Astrocyte of the cerebellum (primary cell): ENCODE results near the gene POU4F3.

Experiments
- DNase-seq: peaks from one replicate; pipeline ENCODE4 v3.0.0-alpha.2; 2011; ENCODE audit warnings: low read depth
- H3K4me3 ChIP-seq: 2 replicates; pipeline ENCODE4 v1.5.1; 2011; ENCODE audit warnings: mild to moderate bottlenecking, low read depth, low read length, moderate library complexity
- in situ Hi-C: cut with HindIII; loops from 2 replicates; pipeline ENCODE4 v1.10.0; 2017; ENCODE audit warnings: low sequenced_read_pairs
- TF ChIP-seq, protein P1 (sequence below): IDR thresholded peaks from 2 replicates; pipeline ENCODE4 v1.5.1; 2012; ENCODE audit warnings: low read length, low read depth, moderate library complexity, mild to moderate bottlenecking; ENCODE audit errors: missing control alignments

POU4F3 gene

DNA sequence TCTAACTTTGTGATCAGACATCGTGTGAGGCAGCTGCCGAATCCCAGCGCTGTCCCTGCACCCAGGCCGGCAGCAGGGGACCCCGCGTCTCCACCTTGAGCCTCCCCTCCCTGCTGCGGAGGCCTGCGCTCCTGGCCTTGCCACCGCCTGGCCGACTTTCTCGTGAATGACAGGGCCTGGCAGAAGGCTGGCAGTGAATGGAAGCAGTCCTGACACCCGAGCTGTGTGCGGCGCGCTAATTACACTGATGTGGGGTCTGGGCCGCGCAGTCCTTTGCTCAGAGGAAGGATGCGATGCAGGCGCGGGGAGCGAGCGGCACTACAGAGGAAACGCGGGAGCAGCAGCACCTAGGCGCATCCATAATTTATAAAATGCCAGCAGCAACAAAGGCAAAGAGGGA is 40.3 kb downstream of the POU4F3 start:
- TF ChIP-seq, protein P1, sequence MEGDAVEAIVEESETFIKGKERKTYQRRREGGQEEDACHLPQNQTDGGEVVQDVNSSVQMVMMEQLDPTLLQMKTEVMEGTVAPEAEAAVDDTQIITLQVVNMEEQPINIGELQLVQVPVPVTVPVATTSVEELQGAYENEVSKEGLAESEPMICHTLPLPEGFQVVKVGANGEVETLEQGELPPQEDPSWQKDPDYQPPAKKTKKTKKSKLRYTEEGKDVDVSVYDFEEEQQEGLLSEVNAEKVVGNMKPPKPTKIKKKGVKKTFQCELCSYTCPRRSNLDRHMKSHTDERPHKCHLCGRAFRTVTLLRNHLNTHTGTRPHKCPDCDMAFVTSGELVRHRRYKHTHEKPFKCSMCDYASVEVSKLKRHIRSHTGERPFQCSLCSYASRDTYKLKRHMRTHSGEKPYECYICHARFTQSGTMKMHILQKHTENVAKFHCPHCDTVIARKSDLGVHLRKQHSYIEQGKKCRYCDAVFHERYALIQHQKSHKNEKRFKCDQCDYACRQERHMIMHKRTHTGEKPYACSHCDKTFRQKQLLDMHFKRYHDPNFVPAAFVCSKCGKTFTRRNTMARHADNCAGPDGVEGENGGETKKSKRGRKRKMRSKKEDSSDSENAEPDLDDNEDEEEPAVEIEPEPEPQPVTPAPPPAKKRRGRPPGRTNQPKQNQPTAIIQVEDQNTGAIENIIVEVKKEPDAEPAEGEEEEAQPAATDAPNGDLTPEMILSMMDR = no peak
- no peak overlapping the region for H3K4me3 ChIP-seq
- in situ Hi-C loops = no loop called here
- no peak for DNase-seq

DNA sequence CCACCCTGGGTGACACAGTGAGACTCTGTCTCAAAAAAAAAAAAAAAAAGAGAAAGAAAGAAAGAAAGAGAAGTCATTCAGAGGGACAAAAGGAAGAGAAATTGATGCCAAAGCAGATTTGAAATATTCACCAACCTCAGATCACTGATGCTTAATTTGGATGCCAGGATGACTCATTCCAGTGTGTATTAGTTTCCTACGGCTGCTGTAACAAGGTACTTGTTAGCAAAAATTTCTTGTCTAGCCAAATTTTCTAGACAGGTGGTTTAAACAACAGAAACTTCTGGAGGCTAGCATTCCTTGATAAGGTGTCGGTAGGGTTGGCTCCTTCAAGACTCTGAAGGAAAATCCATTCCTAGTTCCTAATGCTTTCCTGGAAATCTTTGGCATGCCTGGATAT is 42.1 kb downstream of the POU4F3 start:
- in situ Hi-C loops = no loop called here
- H3K4me3 ChIP-seq = no peak overlapping the region
- DNase-seq = no peak
- TF ChIP-seq, protein P1 = no peak

GRCh38 chr5:146388386-146388785 is 49.7 kb downstream of the POU4F3 start:
- peak; percentile 18 for DNase-seq
- in situ Hi-C loops = no loop called here
- no peak overlapping the region for H3K4me3 ChIP-seq
- TF ChIP-seq, protein P1 = no peak

GRCh38 chr5:146390469-146390868 is 51.8 kb downstream of the POU4F3 start:
- in situ Hi-C loops = no loop called here
- TF ChIP-seq, protein P1 = no peak
- DNase-seq = no peak
- no peak overlapping the region for H3K4me3 ChIP-seq
